Measurements from ENCODE around the gene PRKACB. TPM values are rescaled to one million over a fixed set of nuclear protein-coding genes. Genes with fewer than 3 reads are reported as not detected.

The PRKACB gene
- total RNA-seq, 4 donors from 2014 or later: 4.4 to 12.3 (median 5.7) TPM

DNA sequence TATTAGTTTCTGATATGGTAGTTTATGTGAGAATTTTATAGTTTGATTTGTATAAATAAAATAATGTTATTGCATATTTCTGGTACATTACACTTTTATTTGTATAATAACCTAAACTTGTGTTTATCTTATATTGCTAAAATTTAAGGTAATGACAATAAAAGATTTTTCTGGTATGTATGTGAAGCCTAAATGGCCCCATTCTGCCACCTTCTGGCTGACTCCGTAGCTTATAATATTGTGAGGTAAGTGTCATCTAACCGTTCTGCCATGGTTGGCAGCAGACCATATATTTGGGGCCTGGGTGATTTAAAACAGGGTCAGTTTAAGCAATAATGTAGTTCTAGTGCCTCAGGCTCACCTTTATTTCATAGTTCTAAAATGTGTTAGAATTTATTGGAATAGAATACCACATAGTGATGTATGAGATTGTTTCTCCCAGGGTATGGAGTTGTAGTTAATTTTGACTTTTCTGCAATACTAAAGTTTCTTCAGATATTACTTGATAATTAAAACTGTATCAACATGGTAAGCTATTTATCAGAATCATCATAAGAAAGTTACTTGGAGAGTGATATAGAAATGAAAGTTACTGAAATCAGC is 21.2 kb upstream of the PRKACB start:
- peak in 1 of 2 donors; percentile 26 for DNase-seq (ENCODE audit: low spot score in 2 of 2)
- WGBS, 2 donors: 9 to 13% methylated on average over 2 of the region's 2 CpGs
- no peak for TF ChIP-seq CTCF (IDR thresholded peaks at IDR 0.05)
- no peak for TF ChIP-seq POLR2A (IDR thresholded peaks at IDR 0.05)
- intact Hi-C loops (cut with DNase I; ENCODE audit: low total_unique reads): no loop called here
- no peak overlapping the region for H3K4me3 ChIP-seq (ENCODE audit: low read depth, poor library complexity, severe bottlenecking)

DNA sequence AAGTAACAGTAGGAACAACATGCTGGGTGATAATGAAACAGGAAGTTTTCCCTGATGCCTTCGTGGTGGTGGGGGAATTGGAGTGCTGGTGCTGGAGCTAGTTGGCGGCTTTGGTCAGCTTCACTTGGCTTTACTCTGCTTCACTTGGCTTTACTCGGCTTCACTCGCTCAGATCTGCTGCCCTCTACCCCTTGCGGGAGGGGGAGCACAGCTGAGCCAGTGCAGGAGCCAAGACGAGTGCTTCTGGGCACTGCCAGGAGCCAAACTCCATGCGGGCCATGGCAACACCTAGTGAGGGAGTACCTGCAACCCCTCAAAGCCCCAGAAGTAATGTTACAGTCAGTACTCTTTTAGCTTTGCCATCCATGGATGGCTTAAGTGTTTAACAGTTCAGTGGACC is 10.6 kb upstream of the PRKACB start:
- no peak for DNase-seq (ENCODE audit: low spot score in 2 of 2)
- TF ChIP-seq POLR2A (IDR thresholded peaks at IDR 0.05): no peak
- no peak for TF ChIP-seq CTCF (IDR thresholded peaks at IDR 0.05)
- intact Hi-C loops (cut with DNase I; ENCODE audit: low total_unique reads): loop anchor here (10.0 kb wide), 2 partner anchors 301 to 471 kb away; no protein-coding TSS in a partner anchor
- WGBS, 2 donors: 91 to 92% methylated on average over 6 to 7 of the region's 7 CpGs
- H3K4me3 ChIP-seq (ENCODE audit: low read depth, poor library complexity, severe bottlenecking): no peak overlapping the region

DNA sequence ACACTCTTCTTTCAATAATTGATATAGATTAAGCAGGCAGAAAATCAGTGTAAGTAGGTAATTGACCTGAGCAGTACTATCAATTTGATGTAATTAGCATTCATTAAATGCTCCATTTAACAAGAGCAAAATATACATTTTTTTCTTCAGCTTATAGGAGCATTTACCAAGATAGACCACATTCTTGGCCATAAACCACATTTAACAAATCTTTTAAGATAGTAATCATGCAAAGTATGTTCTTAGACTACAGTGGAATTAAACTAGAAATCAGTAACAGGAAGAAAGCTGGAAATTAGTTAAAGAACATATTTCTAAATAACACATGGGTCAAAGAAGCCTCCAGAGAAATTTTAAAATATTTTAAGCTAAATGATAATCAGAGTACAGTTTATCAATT is 8.7 kb upstream of the PRKACB start:
- no peak overlapping the region for H3K4me3 ChIP-seq (ENCODE audit: low read depth, poor library complexity, severe bottlenecking)
- no peak for TF ChIP-seq CTCF (IDR thresholded peaks at IDR 0.05)
- no peak for DNase-seq (ENCODE audit: low spot score in 2 of 2)
- intact Hi-C loops (cut with DNase I; ENCODE audit: low total_unique reads): loop anchor here (10.0 kb wide), 2 partner anchors 299 to 469 kb away; no protein-coding TSS in a partner anchor

DNA sequence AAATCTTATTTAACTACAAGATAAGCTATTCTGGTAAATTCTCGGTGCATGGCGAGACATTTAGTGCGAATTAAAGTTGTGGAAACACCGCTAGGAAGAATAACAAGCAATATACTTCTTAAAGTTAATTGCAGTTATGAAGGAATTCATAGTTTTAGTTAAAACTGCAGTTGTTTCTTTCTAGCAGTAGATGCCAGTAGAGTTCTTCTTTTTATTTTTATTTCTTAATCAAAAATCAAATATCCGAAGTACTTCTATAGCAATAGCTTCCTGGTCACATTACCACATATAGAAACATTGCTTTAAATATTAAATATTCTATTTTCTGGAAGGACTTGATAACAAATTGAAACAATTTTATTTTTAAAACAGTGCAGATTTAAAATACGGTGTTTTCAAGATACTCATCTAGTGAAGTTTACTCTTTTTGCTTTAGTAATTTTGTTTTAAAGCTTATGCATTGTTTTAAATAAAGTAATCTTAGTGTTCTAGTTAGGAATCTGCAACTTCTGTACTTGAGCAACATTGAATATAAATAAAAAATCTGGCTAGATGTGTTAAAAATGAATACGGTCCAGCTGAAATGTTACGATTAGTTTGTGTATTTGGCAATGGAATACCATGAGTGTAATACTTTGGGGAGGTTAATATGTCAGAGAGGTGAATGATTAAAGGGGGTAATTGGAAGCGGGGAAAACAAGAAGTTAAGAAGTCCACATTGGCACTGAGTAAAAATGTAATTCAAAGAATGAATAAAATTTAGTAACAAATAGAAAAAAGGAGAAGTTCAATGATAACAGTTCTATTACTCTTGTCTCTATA is 2.7 kb upstream of the PRKACB start:
- 73% methylated on average over 9 of the region's 9 CpGs for WGBS, 2 donors
- intact Hi-C loops (cut with DNase I; ENCODE audit: low total_unique reads): no loop called here

DNA sequence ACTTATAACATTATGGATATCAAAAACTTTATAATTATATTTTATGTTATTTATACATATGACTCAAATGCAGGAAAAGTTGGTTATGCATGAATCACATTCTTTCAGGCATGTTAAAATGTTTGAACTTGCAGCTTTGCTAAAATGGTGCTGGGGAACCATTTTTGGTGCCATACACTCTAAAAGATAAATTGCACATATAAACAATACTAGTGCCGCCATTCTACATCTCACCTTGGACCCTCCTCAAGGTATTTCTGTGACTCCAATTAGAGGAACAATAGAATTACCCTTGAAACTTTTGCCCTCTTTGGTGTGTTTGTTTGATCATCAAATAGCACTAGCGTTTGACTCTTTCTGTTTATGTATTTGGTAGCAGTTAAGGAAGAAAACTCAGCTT is 997 bp downstream of the PRKACB start:
- TF ChIP-seq POLR2A (IDR thresholded peaks at IDR 0.05) (no peak), CTCF (IDR thresholded peaks at IDR 0.05) (no peak)
- WGBS, 2 donors: 71 to 72% methylated on average over 2 of the region's 2 CpGs
- DNase-seq (ENCODE audit: low spot score in 2 of 2): no peak
- no peak overlapping the region for H3K4me3 ChIP-seq (ENCODE audit: low read depth, poor library complexity, severe bottlenecking)
- intact Hi-C loops (cut with DNase I; ENCODE audit: low total_unique reads): no loop called here

More for the DNA sequence above, 2.7 kb upstream of the PRKACB start:
- no peak overlapping the region for H3K4me3 ChIP-seq (ENCODE audit: low read depth, poor library complexity, severe bottlenecking)
- DNase-seq (ENCODE audit: low spot score in 2 of 2): no peak
- no peak for TF ChIP-seq CTCF (IDR thresholded peaks at IDR 0.05)
- no peak for TF ChIP-seq POLR2A (IDR thresholded peaks at IDR 0.05)

Measured in lower leg skin (tissue), 4 donors.